HCT116 (cell line): ENCODE results near the gene SLC35F3. TPM values are rescaled to one million over a fixed set of nuclear protein-coding genes. Genes with fewer than 3 reads are reported as not detected.

ENCODE experiments used
- ATAC-seq: fragments of 200-7000 bp; cut with Tn5 transposase; 2 replicates; pipeline ENCODE4 v1.9.1; 2020; ENCODE audit warnings: mild to moderate bottlenecking, moderate library complexity
- BruUV-seq: library from RNA; stranded (reverse); fragments of 400-500 nt; replicated peaks from 2 replicates; lab custom pipeline; 2021; lab: Mats Ljungman, UMichigan
- CTCF ChIA-PET: fragments of 300-600 bp; sonication (Branson Sonifier 250); formaldehyde crosslinking; loops from one replicate; lab custom pipeline; 2021; ENCODE audit warnings: antibody characterized with exemption; lab: Charles Lee
- POLR2A ChIA-PET: fragments of 300-600, 350-600 bp; sonication (Branson Sonifier 250); formaldehyde crosslinking; loops from one replicate; lab custom pipeline; 2021; ENCODE audit warnings: antibody characterized with exemption; lab: Charles Lee
- RAD21 ChIA-PET, 2 experiments: fragments of 300-600 bp; sonication (Branson Sonifier 250); formaldehyde crosslinking; loops; one replicate each; lab custom pipeline; 2023; ENCODE audit warnings: low total read pairs in 2 of 2; ENCODE audit not compliant: uncharacterized antibody in 2 of 2, unreplicated experiment in 2 of 2, low non-redundant PET in 1 of 2; lab: Charles Lee
- DNase-seq: peaks from one replicate; pipeline ENCODE4 v3.0.0-alpha.2; 2010; ENCODE audit warnings: low read depth, low spot score
- H2AFZ ChIP-seq: fragments of 200-600 bp; shearing (Covaris generic), sonication (generic); 2 replicates; pipeline ENCODE4 v1.6.1; 2017; ENCODE audit warnings: low read depth, mixed run types, mixed read lengths, antibody characterized with exemption, low read length; ENCODE audit not compliant: poor library complexity, severe bottlenecking
- H3K27ac ChIP-seq: 2 replicates; pipeline ENCODE4 v1.5.1; 2012; ENCODE audit warnings: low read depth, low read length
- H3K27me3 ChIP-seq: fragments of 200-600 bp; sonication (generic); 2 replicates; pipeline ENCODE4 v1.6.1; 2016; ENCODE audit warnings: mixed run types, low read length, mixed read lengths; ENCODE audit not compliant: insufficient read depth
- H3K36me3 ChIP-seq, 2 experiments: fragments of 200-500 bp in 1 of 2; fragments of 200-600 bp in 1 of 2; sonication (Bioruptor generic) in 1 of 2; sonication (generic) in 1 of 2; 2 replicates each; pipeline versions ENCODE4 v1.5.1 to v1.6.1; 2014 to 2016; ENCODE audit warnings: low read length in 2 of 2, inconsistent platforms in 1 of 2, mixed read lengths in 1 of 2, mixed run types in 1 of 2; ENCODE audit not compliant: insufficient read depth in 2 of 2, control insufficient read depth in 1 of 2
- H3K4me1 ChIP-seq, 2 experiments: fragments of 200-600 bp in 1 of 2; sonication (generic) in 1 of 2; 2 replicates each; pipeline versions ENCODE4 v1.5.1 to v1.6.1; 2012 to 2017; ENCODE audit warnings: low read length in 2 of 2, inconsistent platforms in 1 of 2, mild to moderate bottlenecking in 1 of 2, mixed read lengths in 1 of 2, mixed run types in 1 of 2, moderate library complexity in 1 of 2; ENCODE audit not compliant: insufficient read depth in 2 of 2, control insufficient read depth in 1 of 2
- H3K4me2 ChIP-seq: fragments of 200-600 bp; sonication (generic); 2 replicates; pipeline ENCODE4 v1.6.1; 2017; ENCODE audit warnings: mixed run types, low read length, mixed read lengths
- H3K4me3 ChIP-seq, 2 experiments: fragments of 200-600 bp in 1 of 2; sonication (generic) in 1 of 2; replicated peaks in 1 of 2; 2 replicates each; pipeline ENCODE4 v1.5.1; 2011 to 2016; ENCODE audit warnings: low read length in 2 of 2, control low read depth in 1 of 2, low read depth in 1 of 2, mild to moderate bottlenecking in 1 of 2, mixed read lengths in 1 of 2, mixed run types in 1 of 2
- H3K79me2 ChIP-seq: fragments of 200-600 bp; sonication (generic); 2 replicates; pipeline ENCODE4 v1.6.1; 2017; ENCODE audit warnings: mild to moderate bottlenecking, mixed run types, low read length, moderate library complexity, mixed read lengths; ENCODE audit not compliant: insufficient read depth
- H3K9ac ChIP-seq: fragments of 200-600 bp; sonication (generic); 2 replicates; pipeline ENCODE4 v1.6.1; 2016; ENCODE audit warnings: low read length, mixed read lengths
- H3K9me2 ChIP-seq: fragments of 200-600 bp; sonication (generic), shearing (Covaris generic); 2 replicates; pipeline ENCODE4 v1.6.1; 2017; ENCODE audit warnings: mixed run types, mild to moderate bottlenecking, moderate library complexity; ENCODE audit not compliant: insufficient read depth
- H3K9me3 ChIP-seq, 2 experiments: fragments of 200-500 bp in 1 of 2; fragments of 200-600 bp in 1 of 2; sonication (Bioruptor generic) in 1 of 2; sonication (generic) in 1 of 2; 2 replicates each; pipeline ENCODE4 v1.6.1; 2014 to 2017; ENCODE audit warnings: low read length in 2 of 2, mixed read lengths in 2 of 2, inconsistent platforms in 1 of 2, low read depth in 1 of 2, mild to moderate bottlenecking in 1 of 2, mixed run types in 1 of 2, moderate library complexity in 1 of 2; ENCODE audit not compliant: control insufficient read depth in 1 of 2, insufficient read depth in 1 of 2
- H4K20me1 ChIP-seq: fragments of 200-600 bp; sonication (generic), shearing (Covaris generic); 2 replicates; pipeline ENCODE4 v1.6.1; 2017; ENCODE audit warnings: mixed run types, mild to moderate bottlenecking, moderate library complexity; ENCODE audit not compliant: insufficient read depth
- CEBPB ChIP-seq: IDR thresholded peaks from 2 replicates; pipeline ENCODE4 v1.6.1; 2012; ENCODE audit warnings: low read depth
- EGR1 ChIP-seq: IDR thresholded peaks from 2 replicates; pipeline ENCODE4 v1.6.1; 2012; ENCODE audit warnings: low read depth
- ELF1 ChIP-seq: IDR thresholded peaks from 2 replicates; pipeline ENCODE4 v1.6.1; 2012; ENCODE audit warnings: low read depth, borderline replicate concordance
- EZH2 ChIP-seq: fragments of 200-600 bp; sonication (generic); IDR thresholded peaks from 2 replicates; pipeline ENCODE4 v1.6.1; 2017; ENCODE audit warnings: antibody characterized with exemption, mixed run types
- EZH2phosphoT487 ChIP-seq: fragments of 200-600 bp; IDR thresholded peaks from 2 replicates; pipeline ENCODE4 v1.6.1; 2018; ENCODE audit warnings: antibody characterized with exemption, borderline replicate concordance
- POLR2A ChIP-seq: IDR thresholded peaks from 2 replicates; pipeline ENCODE4 v1.7.0; 2011; ENCODE audit warnings: borderline replicate concordance; ENCODE audit not compliant: insufficient read depth, insufficient read length; ENCODE audit errors: extremely low read depth
- POLR2AphosphoS5 ChIP-seq: IDR thresholded peaks from 2 replicates; pipeline ENCODE4 v1.6.1; 2011; ENCODE audit warnings: mild to moderate bottlenecking, low read depth, low read length, moderate library complexity
- RAD21 ChIP-seq: IDR thresholded peaks from 2 replicates; pipeline ENCODE4 v1.6.1; 2012; ENCODE audit warnings: low read depth, mild to moderate bottlenecking
- SIN3A ChIP-seq: IDR thresholded peaks from 2 replicates; pipeline ENCODE4 v1.6.1; 2012; ENCODE audit warnings: low read depth
- SP1 ChIP-seq: IDR thresholded peaks from 2 replicates; pipeline ENCODE4 v1.6.1; 2012; ENCODE audit warnings: low read depth
- SRF ChIP-seq: IDR thresholded peaks from 2 replicates; pipeline ENCODE4 v1.6.1; 2012; ENCODE audit warnings: low read depth
- TCF7L2 ChIP-seq: IDR thresholded peaks from 2 replicates; pipeline ENCODE4 v1.7.0; 2011; ENCODE audit warnings: borderline replicate concordance, inconsistent platforms; ENCODE audit not compliant: insufficient read depth, insufficient read length; ENCODE audit errors: extremely low read depth
- YY1 ChIP-seq: IDR thresholded peaks from 2 replicates; pipeline ENCODE4 v1.6.1; 2011; ENCODE audit warnings: low read length, low read depth, moderate library complexity, mild to moderate bottlenecking; ENCODE audit not compliant: insufficient replicate concordance; ENCODE audit errors: extremely low read depth
- ZNF274 ChIP-seq: fragments of 200-500 bp; sonication (Bioruptor generic); IDR thresholded peaks from 2 replicates; pipeline ENCODE4 v1.6.1; 2014; ENCODE audit warnings: mild to moderate bottlenecking, low read depth, low read length, inconsistent platforms
- intact Hi-C: fragments of 100-400 bp; cut with micrococcal nuclease; formaldehyde crosslinking; loops from 2 replicates; pipeline ENCODE4 v1.10.0; 2022
- total RNA-seq: library from RNA; stranded (reverse); gene quantifications from one replicate; pipeline ENCODE4 v1.2.1, GENCODE V29; 2021; ENCODE audit not compliant: unreplicated experiment
- TF ChIP-seq, protein P1 (sequence below): IDR thresholded peaks from 2 replicates; pipeline ENCODE4 v1.6.1; 2012; ENCODE audit warnings: low read depth
- TF ChIP-seq, protein P2 (sequence below): IDR thresholded peaks from 2 replicates; pipeline ENCODE4 v1.6.1; 2012

Gene SLC35F3
- total RNA-seq, 1 experiment from 2014 or later: 6.4 TPM

DNA sequence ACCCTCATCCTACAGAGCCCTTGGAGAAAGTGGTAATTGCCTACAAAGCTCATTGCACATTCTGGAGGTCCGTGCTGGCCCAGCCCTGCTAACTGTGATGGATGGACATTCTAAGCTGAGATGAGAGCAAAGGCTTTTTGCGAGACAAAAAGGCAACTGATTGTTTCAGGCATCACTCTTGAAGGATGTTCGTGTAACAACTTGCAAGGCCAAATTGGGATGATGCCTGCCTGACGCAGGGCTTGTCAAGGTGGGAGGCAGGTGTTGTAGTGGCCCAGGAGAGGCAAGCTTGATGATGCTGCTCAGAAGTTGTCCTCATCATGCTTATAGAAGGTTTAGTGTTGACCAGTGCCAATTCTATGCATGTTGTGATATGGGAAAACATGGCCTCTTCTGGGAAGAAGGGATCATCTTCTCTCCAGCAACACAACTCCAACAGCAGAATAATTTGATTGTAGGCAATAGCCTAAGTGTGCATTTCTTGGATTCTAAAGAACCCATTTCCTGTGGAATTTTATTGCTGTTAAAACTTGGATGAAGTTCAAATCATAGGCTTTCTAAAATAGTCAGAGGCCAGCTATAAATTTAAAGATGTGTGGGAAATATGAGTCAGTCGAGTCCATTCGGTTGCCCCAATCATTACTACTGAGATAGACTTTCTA lies 366.2 kb downstream of the SLC35F3 start (continued):
- TF ChIP-seq YY1: no peak

DNA sequence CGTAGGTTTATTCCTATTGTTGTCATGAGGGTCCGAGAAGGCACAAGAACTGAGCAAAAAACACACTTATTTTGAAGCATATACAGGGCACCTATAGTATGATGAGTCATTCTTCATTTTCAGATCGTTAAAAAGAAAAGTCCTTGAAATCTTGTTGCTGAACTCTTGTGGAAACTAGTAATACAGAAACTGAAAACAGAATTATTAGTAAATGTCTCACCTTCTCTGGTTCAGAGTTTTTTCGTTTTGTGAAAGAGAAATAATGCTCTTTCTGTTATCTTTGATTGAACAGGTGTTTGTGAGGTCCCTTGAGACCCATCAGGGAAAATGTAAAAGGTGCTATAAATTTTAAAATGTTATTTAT lies 366.7 kb downstream of the SLC35F3 start:
- H3K9me2 ChIP-seq: no peaks in the 10 kb centered on the region
- H3K4me1 ChIP-seq: no peaks in the 10 kb centered on the region
- no peak for TF ChIP-seq CEBPB
- no peak for TF ChIP-seq POLR2A
- TF ChIP-seq POLR2AphosphoS5: no peak
- TF ChIP-seq EZH2phosphoT487: no peak
- no peak for TF ChIP-seq SRF
- TF ChIP-seq TCF7L2: no peak
- ChIA-PET POLR2A (no interaction called here), CTCF (no interaction called here), RAD21 (no interaction called here)
- no peak overlapping the region for H3K27ac ChIP-seq
- no peaks in the 10 kb centered on the region for H3K36me3 ChIP-seq
- no peak overlapping the region for H2AFZ ChIP-seq
- H3K9ac ChIP-seq: no peak overlapping the region
- no peak overlapping the region for H3K4me3 ChIP-seq
- H4K20me1 ChIP-seq: no peaks in the 10 kb centered on the region
- H3K9me3 ChIP-seq: no peaks in the 10 kb centered on the region
- DNase-seq: no peak
- no peaks in the 10 kb centered on the region for H3K27me3 ChIP-seq
- H3K79me2 ChIP-seq: no peaks in the 10 kb centered on the region
- no peak overlapping the region for H3K4me2 ChIP-seq
- ATAC-seq: no peak
- intact Hi-C loops: no loop called here
- BruUV-seq: no TSS peak

DNA sequence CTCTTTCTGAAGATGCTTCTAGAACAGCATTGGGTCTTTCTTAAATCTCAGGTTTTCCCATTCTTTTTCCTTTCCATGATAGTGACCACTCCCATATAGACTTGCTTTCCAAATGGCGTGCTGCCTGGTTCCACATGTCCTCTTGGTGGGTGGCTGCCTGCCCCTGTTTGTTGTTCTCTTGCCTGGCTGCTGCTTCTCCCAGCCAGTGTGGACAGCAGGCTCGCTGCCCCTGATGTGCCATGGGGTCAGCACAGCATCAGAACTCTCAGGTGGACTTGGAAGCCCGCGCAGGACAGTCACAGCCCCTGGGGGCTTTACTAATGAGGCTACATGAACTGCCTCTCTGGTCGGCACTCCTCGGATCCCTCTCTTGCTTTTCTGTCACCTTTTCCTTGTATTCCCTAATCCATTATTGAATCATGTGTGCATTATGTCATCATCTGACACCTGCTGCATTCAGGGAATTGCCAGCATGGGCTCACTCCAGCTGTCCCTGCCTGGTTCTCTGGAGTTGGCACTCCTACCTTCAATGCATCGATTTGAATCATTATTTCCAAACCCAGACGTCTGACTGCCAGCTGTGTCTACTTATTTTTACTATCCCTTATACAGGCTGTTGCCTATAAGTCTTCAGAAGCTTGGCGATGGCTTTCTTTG lies 368.3 kb downstream of the SLC35F3 start:
- no peaks in the 10 kb centered on the region for H3K27me3 ChIP-seq
- ChIA-PET CTCF (no interaction called here), POLR2A (no interaction called here), RAD21 (no interaction called here)
- no peak overlapping the region for H3K27ac ChIP-seq
- no peaks in the 10 kb centered on the region for H3K9me3 ChIP-seq
- H4K20me1 ChIP-seq: no peaks in the 10 kb centered on the region
- H3K4me3 ChIP-seq: no peak overlapping the region
- no peaks in the 10 kb centered on the region for H3K4me1 ChIP-seq
- BruUV-seq: no TSS peak
- no peak overlapping the region for H3K4me2 ChIP-seq
- no peaks in the 10 kb centered on the region for H3K9me2 ChIP-seq
- intact Hi-C loops: no loop called here
- no peaks in the 10 kb centered on the region for H3K36me3 ChIP-seq
- no peak for DNase-seq
- no peak overlapping the region for H3K9ac ChIP-seq
- ATAC-seq: no peak
- H2AFZ ChIP-seq: no peak overlapping the region
- H3K79me2 ChIP-seq: no peaks in the 10 kb centered on the region
- TF ChIP-seq EGR1 (no peak), ELF1 (no peak), YY1 (no peak), CEBPB (no peak), RAD21 (no peak), ZNF274 (no peak), SIN3A (no peak), EZH2 (no peak), SP1 (no peak)
- TF ChIP-seq, protein P1, sequence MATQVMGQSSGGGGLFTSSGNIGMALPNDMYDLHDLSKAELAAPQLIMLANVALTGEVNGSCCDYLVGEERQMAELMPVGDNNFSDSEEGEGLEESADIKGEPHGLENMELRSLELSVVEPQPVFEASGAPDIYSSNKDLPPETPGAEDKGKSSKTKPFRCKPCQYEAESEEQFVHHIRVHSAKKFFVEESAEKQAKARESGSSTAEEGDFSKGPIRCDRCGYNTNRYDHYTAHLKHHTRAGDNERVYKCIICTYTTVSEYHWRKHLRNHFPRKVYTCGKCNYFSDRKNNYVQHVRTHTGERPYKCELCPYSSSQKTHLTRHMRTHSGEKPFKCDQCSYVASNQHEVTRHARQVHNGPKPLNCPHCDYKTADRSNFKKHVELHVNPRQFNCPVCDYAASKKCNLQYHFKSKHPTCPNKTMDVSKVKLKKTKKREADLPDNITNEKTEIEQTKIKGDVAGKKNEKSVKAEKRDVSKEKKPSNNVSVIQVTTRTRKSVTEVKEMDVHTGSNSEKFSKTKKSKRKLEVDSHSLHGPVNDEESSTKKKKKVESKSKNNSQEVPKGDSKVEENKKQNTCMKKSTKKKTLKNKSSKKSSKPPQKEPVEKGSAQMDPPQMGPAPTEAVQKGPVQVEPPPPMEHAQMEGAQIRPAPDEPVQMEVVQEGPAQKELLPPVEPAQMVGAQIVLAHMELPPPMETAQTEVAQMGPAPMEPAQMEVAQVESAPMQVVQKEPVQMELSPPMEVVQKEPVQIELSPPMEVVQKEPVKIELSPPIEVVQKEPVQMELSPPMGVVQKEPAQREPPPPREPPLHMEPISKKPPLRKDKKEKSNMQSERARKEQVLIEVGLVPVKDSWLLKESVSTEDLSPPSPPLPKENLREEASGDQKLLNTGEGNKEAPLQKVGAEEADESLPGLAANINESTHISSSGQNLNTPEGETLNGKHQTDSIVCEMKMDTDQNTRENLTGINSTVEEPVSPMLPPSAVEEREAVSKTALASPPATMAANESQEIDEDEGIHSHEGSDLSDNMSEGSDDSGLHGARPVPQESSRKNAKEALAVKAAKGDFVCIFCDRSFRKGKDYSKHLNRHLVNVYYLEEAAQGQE: no peak
- TF ChIP-seq, protein P2, sequence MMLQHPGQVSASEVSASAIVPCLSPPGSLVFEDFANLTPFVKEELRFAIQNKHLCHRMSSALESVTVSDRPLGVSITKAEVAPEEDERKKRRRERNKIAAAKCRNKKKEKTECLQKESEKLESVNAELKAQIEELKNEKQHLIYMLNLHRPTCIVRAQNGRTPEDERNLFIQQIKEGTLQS: no peak
